Right forelimb (tissue), 1 donor: ENCODE data around the gene PDCD10.

Source experiments
- DNase-seq: peaks from one replicate; pipeline ENCODE4 v3.0.0-alpha.2; 2018

Gene PDCD10

DNA sequence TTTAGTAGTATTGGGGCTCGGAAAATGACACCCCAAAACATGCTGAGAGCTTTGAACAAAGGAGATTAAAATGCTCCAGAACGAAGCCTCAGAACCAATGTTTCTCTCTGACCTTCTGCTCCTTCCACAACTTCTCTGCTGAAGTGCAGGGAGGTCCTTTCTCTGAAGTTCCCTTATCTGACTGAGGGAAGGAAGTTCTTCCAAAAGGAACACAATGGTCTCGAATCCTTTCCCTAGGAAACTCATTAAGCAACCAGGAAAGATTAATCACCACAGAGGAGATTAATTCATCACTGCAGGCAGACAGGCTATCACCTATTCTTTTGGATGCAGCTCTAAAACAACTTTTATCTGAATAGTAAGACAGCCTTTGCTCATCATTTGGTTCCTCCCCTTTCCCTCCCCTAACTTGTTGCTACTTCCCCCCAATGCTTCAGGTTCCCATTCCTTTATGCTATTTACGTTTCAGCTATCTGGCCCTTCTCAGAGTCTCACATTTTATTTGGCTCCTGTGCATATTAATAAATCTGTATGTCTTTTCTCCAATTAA lies 62.7 kb downstream of the PDCD10 start:
- DNase-seq = no peak

DNA sequence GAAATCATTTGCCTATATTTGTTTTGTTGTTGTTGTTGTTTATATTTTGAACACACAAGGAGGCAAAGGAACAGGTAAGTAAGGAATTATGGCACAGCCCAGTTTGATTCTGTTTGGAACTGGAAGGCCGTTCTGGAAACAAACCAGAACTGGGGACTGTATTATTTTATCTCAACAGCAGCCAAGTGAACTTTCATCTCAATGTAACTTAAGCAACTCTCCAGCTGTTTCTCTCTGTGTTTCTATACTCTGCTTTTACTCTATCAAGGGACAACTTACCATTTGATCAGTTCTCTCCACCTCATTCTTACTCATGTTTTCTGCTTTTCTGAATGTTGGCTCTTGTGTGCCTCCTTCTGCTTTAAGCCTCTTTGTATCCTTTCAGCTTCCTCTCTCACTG lies 65.0 kb downstream of the PDCD10 start:
- no peak for DNase-seq

DNA sequence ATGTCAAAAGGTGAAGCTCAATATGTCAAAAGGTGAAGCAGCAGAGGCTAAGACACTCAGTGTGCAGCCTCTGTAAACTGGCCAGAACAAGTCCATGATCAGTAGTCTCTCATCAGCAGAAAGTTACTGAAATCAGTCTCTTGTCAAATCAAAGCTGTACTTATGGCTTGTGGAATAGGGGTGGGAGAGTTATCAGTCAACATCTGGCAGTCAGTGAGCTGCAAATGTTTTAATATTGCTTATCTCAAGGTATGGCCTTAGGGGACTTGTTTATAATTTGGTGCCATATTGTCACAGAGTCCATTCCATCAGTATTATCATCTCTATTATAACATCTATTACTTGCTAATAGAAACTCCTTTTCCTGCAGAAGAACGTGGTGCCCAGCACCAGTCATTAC lies 66.0 kb downstream of the PDCD10 start:
- no peak for DNase-seq

DNA sequence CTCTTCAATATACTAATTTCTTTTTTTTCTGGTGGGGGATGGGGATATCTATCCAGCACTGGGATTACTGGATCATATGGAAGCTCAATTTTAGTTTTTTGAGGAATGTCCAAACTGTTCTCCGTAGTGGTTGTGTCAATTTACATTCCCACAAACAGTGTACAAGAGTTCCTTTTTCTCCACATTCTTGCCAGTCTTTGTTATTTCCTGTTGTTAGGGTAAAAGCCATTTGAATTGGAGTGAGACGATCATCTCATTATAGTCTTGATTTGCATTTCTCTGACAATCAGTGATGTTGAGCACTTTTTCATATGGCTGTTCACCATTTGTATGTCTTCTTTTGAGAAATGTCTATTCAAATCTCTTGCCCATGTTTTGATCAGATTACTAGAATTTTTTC lies 68.1 kb downstream of the PDCD10 start:
- no peak for DNase-seq

DNA sequence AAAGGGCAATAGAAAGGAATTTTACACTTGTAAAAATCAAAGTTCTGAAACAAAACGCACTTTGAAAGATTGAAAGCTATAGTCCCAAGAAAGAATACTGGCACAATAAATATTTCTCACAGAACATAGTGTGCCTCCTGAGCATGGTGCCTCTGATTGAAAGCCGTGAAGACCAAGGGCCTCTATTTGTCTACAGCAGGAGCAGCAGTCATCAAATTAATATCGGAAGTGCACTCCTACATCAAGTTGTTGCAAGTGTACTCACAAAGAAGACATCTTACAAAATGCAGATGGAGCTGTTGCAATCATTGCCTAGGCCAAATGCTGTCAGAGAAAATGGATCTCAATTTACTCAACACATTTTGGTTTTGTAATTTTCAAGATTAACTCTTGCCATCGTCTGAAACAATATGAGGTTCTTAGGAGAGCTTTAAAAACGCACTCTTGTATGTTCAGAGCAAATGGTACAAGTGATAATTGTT lies 71.7 kb downstream of the PDCD10 start:
- no peak for DNase-seq

DNA sequence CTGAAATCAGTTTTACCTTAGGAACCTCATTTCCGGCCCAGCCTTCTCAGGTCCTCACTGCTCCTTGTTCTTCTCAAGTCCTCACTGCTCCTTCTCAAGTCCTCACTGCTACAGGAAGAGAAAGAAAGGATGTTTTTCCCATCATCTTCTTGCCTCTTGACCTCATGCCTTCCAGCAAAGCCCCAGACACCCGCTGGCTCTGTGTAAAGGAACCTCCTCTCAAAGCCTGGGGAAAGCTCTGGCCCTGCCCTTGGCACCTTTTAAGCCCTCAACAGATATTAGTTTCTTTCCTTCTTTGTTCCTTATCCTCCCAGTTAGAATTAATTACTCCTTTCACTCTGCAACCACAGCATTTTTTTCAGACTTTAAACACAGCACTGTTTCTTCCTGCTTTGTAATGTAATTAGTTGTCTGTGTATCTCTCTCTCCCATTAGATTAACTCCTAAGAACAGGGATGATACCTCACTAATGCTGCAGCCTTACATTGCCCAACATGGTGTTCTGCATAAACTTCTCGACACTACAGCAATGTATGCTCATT lies 76.9 kb downstream of the PDCD10 start:
- DNase-seq = no peak

DNA sequence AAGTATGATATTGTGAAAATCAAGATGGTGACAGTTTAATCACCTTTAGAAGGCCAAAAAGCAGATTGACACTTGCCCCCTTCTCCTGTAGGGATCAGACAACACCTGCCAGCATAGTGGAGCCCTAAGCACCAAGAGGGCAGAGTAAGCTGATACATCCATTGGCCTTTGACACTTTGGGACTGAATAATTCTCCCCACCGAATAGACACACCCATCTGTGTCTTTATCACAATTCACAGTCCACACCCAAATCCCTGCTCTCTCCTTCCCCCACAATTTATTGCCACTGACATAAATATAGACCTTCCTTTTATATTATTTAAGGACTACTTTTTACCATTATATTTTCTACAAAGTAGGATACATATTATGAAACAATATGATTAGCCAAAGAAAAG lies 77.9 kb downstream of the PDCD10 start:
- DNase-seq = no peak

DNA sequence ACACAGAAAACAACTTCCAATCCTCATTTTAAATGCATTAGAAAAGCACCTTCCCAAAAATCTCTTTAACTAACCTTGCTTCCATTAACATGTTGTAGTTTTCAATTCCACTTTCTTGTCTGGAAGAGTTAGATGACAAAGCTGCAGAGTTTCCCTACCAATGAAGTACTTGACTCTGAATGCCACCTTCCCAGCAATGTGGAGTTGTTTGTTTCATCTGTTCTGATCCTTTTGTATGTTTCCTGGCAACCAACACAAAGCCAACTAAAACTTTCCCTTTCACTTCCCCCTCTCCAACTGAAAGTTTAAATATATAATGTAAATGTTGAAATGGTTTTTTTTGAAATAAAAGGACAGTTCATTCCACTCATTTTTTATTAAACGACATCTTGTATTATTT lies 80.9 kb downstream of the PDCD10 start, which contains the start of gene WDR49:
TSS of gene WDR49 (minus strand) at position 183 of the 400 bp plus-strand sequence. CDS start 517 bp downstream, outside the sequence.
- DNase-seq = no peak

DNA sequence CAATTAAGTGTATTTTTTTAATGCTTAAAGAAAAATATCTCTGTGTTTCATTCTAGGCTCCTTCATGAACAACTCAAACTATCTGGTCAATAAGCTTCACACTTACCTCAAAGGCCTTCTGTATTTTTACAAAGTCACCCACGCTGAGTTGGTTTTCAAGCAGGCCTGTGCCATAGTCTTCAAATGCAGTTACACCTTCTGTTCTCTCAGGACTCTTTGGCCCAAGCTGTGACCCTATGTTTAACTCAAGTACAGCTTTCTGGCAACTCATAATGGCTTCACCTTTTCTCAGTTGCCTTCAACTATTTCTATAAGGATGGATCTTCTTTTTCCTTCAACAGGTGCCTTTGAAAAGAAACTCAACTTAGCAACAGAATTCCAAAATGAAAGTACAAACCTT lies 81.5 kb downstream of the PDCD10 start:
- no peak for DNase-seq

DNA sequence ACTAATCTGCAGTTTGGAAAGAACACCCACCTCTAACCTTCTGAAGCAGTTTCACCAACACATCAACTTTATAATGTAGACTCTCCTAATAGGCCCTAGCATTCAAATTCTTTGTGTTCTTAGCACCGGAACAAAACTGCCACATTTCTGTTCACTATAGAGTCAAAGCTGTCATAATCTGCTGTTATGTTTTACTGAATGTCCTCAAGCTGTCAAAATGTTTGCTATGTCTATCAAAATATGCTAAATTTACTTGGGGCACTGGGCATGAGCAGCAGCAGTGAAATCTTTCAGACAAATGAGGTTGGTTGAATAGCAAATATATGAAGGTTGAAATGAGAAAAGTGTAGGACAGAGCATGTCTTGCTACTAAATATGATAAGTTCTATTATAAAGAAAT lies 82.9 kb downstream of the PDCD10 start:
- DNase-seq = no peak

DNA sequence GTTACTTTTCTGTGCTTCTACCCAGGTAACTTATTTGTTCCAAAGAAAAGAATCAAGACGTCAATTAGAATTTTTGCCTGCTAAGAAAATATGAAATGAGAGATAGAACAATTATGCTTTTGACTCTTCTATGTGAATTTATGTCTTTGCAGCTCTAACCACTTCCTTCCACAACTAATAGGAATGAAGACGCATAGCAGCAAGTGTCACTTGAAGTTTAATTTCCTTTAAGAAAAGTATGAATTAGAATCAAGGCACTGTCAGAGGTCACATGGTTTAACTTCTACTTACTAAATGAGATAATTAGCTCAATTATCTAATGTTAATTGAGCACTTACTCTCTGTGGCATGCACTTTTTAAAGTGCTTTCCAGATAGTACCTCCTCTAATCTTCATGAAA lies 84.2 kb downstream of the PDCD10 start:
- DNase-seq = no peak

DNA sequence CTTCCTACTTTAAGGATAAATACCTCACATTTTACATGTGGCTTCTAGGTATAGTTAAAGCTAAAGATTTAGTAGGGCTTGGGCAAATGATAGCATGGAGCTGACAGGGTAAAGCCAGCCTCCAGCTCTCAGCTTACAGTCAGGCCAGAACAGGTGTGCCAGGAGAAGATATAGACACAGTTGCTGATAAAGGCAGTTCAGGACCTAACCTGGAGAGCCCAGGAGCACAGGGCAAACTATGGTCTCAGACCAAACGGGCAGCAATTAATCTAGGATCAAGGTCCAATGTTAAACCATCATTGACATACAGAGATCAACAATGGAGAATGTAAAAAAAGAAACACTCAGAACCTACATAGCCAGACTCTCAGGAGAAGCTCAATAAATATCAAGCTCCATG lies 84.9 kb downstream of the PDCD10 start:
- no peak for DNase-seq

DNA sequence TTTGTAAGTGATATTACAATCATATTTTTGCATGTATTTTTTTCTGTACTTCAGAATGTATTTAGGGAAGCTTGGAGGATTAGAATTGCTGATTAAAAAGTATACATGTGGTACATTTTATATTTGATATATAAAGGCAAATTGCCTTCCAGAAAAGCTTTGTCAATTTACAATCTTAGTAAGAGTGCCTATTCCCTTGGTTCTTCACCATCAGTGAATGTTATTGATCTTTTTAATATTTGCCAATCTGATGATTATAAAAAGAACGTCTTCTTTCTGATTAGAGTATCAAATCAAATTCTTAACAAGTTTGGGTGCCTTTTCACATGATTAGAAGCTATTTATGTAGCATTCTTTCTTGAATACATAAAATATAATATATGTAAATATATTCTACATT lies 90.1 kb downstream of the PDCD10 start:
- no peak for DNase-seq
